ENCODE measurements around the gene KCNT1. TPM values are rescaled to one million over a fixed set of nuclear protein-coding genes. Genes with fewer than 3 reads are reported as not detected.

The KCNT1 gene
- total RNA-seq, 4 donors from 2014 or later = 0.09 TPM; not detected in 3

DNA sequence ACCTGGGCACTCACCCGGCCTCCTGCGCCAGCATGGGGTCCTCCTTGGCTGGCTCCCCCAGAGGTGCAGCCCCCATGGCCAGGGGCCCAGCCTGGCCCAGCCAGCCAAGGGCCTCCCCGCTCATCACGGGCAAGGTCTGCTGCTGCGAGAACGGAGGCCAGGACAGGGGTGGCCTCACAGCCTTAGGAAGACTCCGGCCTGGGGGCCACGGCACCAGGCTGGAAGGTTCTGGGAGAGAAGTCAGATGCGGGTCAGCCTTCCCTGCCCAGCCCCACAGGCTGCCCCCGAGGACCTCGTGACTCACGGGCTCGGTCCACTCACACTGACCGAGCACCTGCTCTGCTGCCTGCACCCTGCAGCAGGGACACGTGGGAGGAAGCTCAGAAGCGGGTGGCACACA, 6.9 kb upstream of the KCNT1 start:
- peaks cover 0 to 71% (median 0%) of the 10 kb centered on the region in 4 donors for H3K27me3 ChIP-seq
- no peak overlapping the region for H3K4me3 ChIP-seq
- no peak overlapping the region for H3K27ac ChIP-seq
- intact Hi-C loops (cut with DNase I) = no loop called here
- no peak for DNase-seq
- no peaks in the 10 kb centered on the region for H3K9me3 ChIP-seq
- no peaks in the 10 kb centered on the region for H3K36me3 ChIP-seq
- H3K4me1 ChIP-seq = no peaks in the 10 kb centered on the region
- TF ChIP-seq, protein P1, sequence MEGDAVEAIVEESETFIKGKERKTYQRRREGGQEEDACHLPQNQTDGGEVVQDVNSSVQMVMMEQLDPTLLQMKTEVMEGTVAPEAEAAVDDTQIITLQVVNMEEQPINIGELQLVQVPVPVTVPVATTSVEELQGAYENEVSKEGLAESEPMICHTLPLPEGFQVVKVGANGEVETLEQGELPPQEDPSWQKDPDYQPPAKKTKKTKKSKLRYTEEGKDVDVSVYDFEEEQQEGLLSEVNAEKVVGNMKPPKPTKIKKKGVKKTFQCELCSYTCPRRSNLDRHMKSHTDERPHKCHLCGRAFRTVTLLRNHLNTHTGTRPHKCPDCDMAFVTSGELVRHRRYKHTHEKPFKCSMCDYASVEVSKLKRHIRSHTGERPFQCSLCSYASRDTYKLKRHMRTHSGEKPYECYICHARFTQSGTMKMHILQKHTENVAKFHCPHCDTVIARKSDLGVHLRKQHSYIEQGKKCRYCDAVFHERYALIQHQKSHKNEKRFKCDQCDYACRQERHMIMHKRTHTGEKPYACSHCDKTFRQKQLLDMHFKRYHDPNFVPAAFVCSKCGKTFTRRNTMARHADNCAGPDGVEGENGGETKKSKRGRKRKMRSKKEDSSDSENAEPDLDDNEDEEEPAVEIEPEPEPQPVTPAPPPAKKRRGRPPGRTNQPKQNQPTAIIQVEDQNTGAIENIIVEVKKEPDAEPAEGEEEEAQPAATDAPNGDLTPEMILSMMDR (IDR thresholded peaks at IDR 0.05) = no peak
- TF ChIP-seq POLR2A (IDR thresholded peaks at IDR 0.05) = no peak
- WGBS, 2 donors = no CpG with 5 or more reads among the region's 16 CpGs

DNA sequence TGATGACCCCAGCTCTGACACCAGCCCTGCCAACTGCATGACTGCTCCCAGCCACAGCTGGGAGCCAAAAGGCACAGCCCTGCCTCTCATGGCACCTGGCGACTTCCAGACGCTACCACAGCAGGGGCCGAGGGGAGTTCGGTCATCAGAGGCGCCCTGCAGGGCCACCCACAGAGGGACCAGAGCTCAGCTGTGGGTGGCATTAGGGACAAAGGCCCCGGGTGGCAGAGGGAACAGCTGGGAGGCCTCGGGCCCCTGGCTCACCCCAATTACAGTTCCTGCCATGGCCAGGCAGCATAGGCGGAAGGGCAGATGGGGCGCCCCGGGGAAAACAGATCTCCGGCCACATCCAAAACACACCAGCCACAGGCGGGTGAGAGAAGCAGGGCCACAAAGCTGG, 6.3 kb upstream of the KCNT1 start:
- Histone ChIP-seq H3K27ac (no peak overlapping the region), H3K4me3 (no peak overlapping the region), H3K27me3 (peaks cover 0 to 73% (median 0%) of the 10 kb centered on the region in 4 donors), H3K4me1 (peaks cover 0 to 1% (median 0%) of the 10 kb centered on the region in 3 donors), H3K9me3 (no peaks in the 10 kb centered on the region), H3K36me3 (no peaks in the 10 kb centered on the region)
- intact Hi-C loops (cut with DNase I) = no loop called here
- no peak for TF ChIP-seq POLR2A (IDR thresholded peaks at IDR 0.05)
- TF ChIP-seq, protein P1 (IDR thresholded peaks at IDR 0.05) = no peak
- no CpG with 5 or more reads among the region's 12 CpGs for WGBS, 2 donors
- no peak for DNase-seq

DNA sequence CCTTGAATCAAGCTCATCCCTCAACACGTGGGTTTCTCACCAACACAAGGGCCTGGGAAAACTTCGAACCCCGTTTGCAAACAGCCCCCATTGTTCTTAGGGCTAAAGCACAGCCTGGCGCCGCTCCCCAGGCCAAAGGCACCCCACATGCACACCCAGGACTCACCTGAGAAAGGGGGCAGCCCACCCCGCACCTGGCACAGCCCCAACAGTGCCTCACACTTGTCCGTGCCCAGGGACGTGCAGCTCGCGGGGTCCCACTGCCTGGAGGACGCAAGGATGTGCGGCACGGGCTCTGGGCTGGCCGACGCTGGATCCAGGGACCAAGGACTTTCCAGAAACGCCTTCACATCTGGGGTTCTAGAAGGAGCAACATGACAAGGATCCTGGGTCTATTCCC, 5.5 kb upstream of the KCNT1 start:
- Histone ChIP-seq H3K27ac (no peak overlapping the region), H3K4me1 (peaks cover 0 to 7% (median under 1%) of the 10 kb centered on the region in 3 donors), H3K27me3 (peaks cover 0 to 73% (median 0%) of the 10 kb centered on the region in 4 donors), H3K9me3 (no peaks in the 10 kb centered on the region), H3K4me3 (no peak overlapping the region), H3K36me3 (no peaks in the 10 kb centered on the region)
- no peak for DNase-seq
- WGBS, 2 donors = 0% methylated on average over 1 of the region's 16 CpGs; no CpG with 5 or more reads in 1 of the 2 donors
- TF ChIP-seq POLR2A (IDR thresholded peaks at IDR 0.05) = no peak
- TF ChIP-seq, protein P1 (IDR thresholded peaks at IDR 0.05) = no peak
- intact Hi-C loops (cut with DNase I) = no loop called here

DNA sequence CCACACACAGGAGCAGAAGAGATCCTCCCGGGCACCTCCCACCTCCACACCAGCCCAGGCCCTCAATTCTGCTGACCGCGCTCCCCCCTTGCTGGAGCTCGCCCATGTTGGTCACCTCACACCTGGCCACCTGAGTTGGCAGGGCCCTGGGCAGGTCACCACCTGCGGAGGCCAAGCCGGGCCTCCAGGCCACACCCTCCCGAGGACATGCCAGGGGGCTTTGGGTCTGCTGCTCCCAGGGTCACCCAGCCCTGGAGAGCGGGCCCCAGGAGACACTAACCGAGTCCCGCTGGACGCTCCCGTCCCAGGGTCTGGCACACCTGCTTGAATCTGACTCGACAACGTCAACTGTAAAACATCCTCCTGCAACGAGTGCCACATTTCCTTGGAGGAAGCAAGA, 4.8 kb upstream of the KCNT1 start:
- WGBS, 2 donors = 40 to 76% methylated on average over 1 to 12 of the region's 15 CpGs
- Histone ChIP-seq H3K36me3 (no peaks in the 10 kb centered on the region), H3K27ac (no peak overlapping the region), H3K4me3 (no peak overlapping the region), H3K4me1 (peaks cover 6 to 15% (median 8%) of the 10 kb centered on the region in 3 donors), H3K9me3 (no peaks in the 10 kb centered on the region), H3K27me3 (peaks cover 0 to 75% (median under 1%) of the 10 kb centered on the region in 4 donors)
- no peak for DNase-seq
- TF ChIP-seq, protein P1 (IDR thresholded peaks at IDR 0.05) = no peak
- no peak for TF ChIP-seq POLR2A (IDR thresholded peaks at IDR 0.05)
- intact Hi-C loops (cut with DNase I) = no loop called here

DNA sequence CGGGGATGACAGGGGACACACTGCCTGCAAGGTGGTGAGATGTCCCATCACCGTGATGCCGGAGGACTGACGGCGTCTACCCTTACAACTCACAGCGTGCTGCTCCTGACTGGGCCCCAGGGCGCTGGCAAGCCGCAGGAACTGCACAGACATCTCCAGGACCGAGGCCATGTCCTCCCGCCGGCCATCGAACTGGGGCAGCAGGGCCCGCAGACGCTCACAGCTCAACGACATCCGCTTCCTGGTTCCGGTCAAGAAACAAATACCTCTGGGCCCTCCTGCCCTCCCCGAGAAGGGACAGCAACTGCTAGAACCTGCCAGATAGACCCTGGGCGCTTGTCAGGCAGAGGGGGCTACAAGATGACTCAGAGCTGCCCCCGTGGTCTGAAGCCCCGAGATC, 3.7 kb upstream of the KCNT1 start:
- peaks cover 0 to 75% (median 3%) of the 10 kb centered on the region in 4 donors for H3K27me3 ChIP-seq
- H3K36me3 ChIP-seq = no peaks in the 10 kb centered on the region
- 82% methylated on average over 6 of the region's 21 CpGs; no CpG with 5 or more reads in 1 of the 2 donors for WGBS, 2 donors
- no peak for DNase-seq
- H3K9me3 ChIP-seq = no peaks in the 10 kb centered on the region
- intact Hi-C loops (cut with DNase I) = no loop called here
- H3K4me3 ChIP-seq = no peak overlapping the region
- no peak overlapping the region for H3K27ac ChIP-seq
- TF ChIP-seq, protein P1 (IDR thresholded peaks at IDR 0.05) = no peak
- no peak for TF ChIP-seq POLR2A (IDR thresholded peaks at IDR 0.05)
- peaks cover 10 to 19% (median 12%) of the 10 kb centered on the region in 3 donors for H3K4me1 ChIP-seq

Measured in esophagus squamous epithelium (tissue), 5 donors.